ENCODE results near the gene PRR22. TPM values are rescaled to one million over a fixed set of nuclear protein-coding genes. Genes with fewer than 3 reads are reported as not detected.

PRR22 gene
- total RNA-seq, 1 donor from 2014 or later = 1.5 TPM

GRCh38 chr19:5814123-5814851 is 29.7 kb upstream of the PRR22 start:
- DNase-seq (ENCODE audit: low spot score) = no peak

GRCh38 chr19:5811117-5811516 is 26.6 kb upstream of the PRR22 start:
- no peak for DNase-seq (ENCODE audit: low spot score)

- DNase-seq (ENCODE audit: low spot score) = no peak
These were observed 24.9 kb upstream of the PRR22 start for GRCh38 chr19:5809469-5809868.

GRCh38 chr19:5809053-5809452 is 24.5 kb upstream of the PRR22 start:
- no peak for DNase-seq (ENCODE audit: low spot score)

- no peak for DNase-seq (ENCODE audit: low spot score)
These were observed 23.7 kb upstream of the PRR22 start for GRCh38 chr19:5808120-5808816.

GRCh38 chr19:5806905-5807304 is 22.4 kb upstream of the PRR22 start:
- DNase-seq (ENCODE audit: low spot score) = no peak

- no peak for DNase-seq (ENCODE audit: low spot score)
These were observed 21.6 kb upstream of the PRR22 start for GRCh38 chr19:5806133-5806489.

GRCh38 chr19:5805462-5806132 is 21.1 kb upstream of the PRR22 start:
- DNase-seq (ENCODE audit: low spot score) = no peak

- no peak for DNase-seq (ENCODE audit: low spot score)
These were observed 20.2 kb upstream of the PRR22 start, which contains the start of gene NRTN for GRCh38 chr19:5804516-5805461. NRTN (plus strand) TSS chr19:5805067; CDS start chr19:5824166, 19,099 bp downstream.

- peak; percentile 94 for DNase-seq (ENCODE audit: low spot score)
These were observed 19.4 kb upstream of the PRR22 start for GRCh38 chr19:5803752-5804515.

- DNase-seq (ENCODE audit: low spot score) = no peak
These were observed 18.9 kb upstream of the PRR22 start for GRCh38 chr19:5803441-5803751.

- DNase-seq (ENCODE audit: low spot score) = no peak
These were observed 17.5 kb upstream of the PRR22 start for GRCh38 chr19:5801796-5802619.

- no peak for DNase-seq (ENCODE audit: low spot score)
These were observed 16.1 kb upstream of the PRR22 start for GRCh38 chr19:5800361-5801270.

- DNase-seq (ENCODE audit: low spot score) = no peak
These were observed 15.0 kb upstream of the PRR22 start for GRCh38 chr19:5799247-5800241.

- no peak for DNase-seq (ENCODE audit: low spot score)
These were observed 13.7 kb upstream of the PRR22 start for GRCh38 chr19:5798244-5798643.

GRCh38 chr19:5795382-5795919 is 10.9 kb upstream of the PRR22 start:
- no peak for DNase-seq (ENCODE audit: low spot score)

GRCh38 chr19:5793188-5793587 is 8.6 kb upstream of the PRR22 start:
- no peak for DNase-seq (ENCODE audit: low spot score)
